GM12801 (cell line): Measurements from ENCODE around the gene RSPH9.

ENCODE experiments used
- CTCF ChIP-seq: IDR thresholded peaks from one replicate; pipeline ENCODE4 v1.5.1; 2011; ENCODE audit warnings: control low read depth; ENCODE audit not compliant: insufficient read length; ENCODE audit errors: extremely low read depth

Gene RSPH9

GRCh38 chr6:43689421-43689820 lies 44.6 kb downstream of the RSPH9 start:
- TF ChIP-seq CTCF: no peak

GRCh38 chr6:43695215-43695966 lies 50.6 kb downstream of the RSPH9 start:
- TF ChIP-seq CTCF: no peak

- no peak for TF ChIP-seq CTCF
These were observed 51.1 kb downstream of the RSPH9 start for GRCh38 chr6:43695967-43696291.

- no peak for TF ChIP-seq CTCF
These were observed 52.6 kb downstream of the RSPH9 start for GRCh38 chr6:43697421-43697820.

GRCh38 chr6:43698584-43699349 lies 53.9 kb downstream of the RSPH9 start:
- TF ChIP-seq CTCF: no peak

- TF ChIP-seq CTCF: no peak
These were observed 54.8 kb downstream of the RSPH9 start for GRCh38 chr6:43699564-43700186.

GRCh38 chr6:43702171-43702533 lies 57.3 kb downstream of the RSPH9 start:
- no peak for TF ChIP-seq CTCF
